Activated naive CD4-positive, alpha-beta T cell treated with anti-CD3 and anti-CD28 coated beads for 36 hours (primary cell): Measurements from ENCODE around the gene TPD52L2. TPM values are rescaled to one million over a fixed set of nuclear protein-coding genes. Genes with fewer than 3 reads are reported as not detected.
"Not testable (repeated sequence)": the region's sequence is repeated elsewhere in the genome, so short reads cannot be mapped to it uniquely, and the experiment has no call there.

Experiments used
- CTCF ChIA-PET: fragments of 350-600 bp; sonication (Branson Sonifier 250); formaldehyde crosslinking; loops from one replicate; lab custom pipeline; 2021; ENCODE audit warnings: antibody characterized with exemption; lab: Charles Lee
- DNase-seq: peaks from one replicate; pipeline ENCODE4 v3.0.0-alpha.2; 2020
- H3K27ac Mint-ChIP-seq: one replicate; pipeline ENCODE4 v1.8.0; 2021; ENCODE audit warnings: mild to moderate bottlenecking, mixed read lengths
- H3K27me3 Mint-ChIP-seq: one replicate; pipeline ENCODE4 v1.8.0; 2021; ENCODE audit warnings: low read depth, mixed read lengths
- H3K36me3 Mint-ChIP-seq: one replicate; pipeline ENCODE4 v1.8.0; 2021; ENCODE audit warnings: low read depth, mixed read lengths
- H3K4me1 Mint-ChIP-seq: one replicate; pipeline ENCODE4 v1.8.0; 2021; ENCODE audit warnings: low read depth, mixed read lengths
- H3K4me3 Mint-ChIP-seq: one replicate; pipeline ENCODE4 v1.8.0; 2021; ENCODE audit warnings: mild to moderate bottlenecking, moderate library complexity, mixed read lengths
- H3K9me3 Mint-ChIP-seq: one replicate; pipeline ENCODE4 v1.8.0; 2021; ENCODE audit warnings: mixed read lengths
- intact Hi-C: fragments of 100-400 bp; cut with micrococcal nuclease; formaldehyde crosslinking; loops from one replicate; pipeline ENCODE4 v1.15.1; 2023
- total RNA-seq, 2 experiments: library from RNA; stranded (reverse); gene quantifications; one replicate each; pipeline ENCODE4 v1.2.3, GENCODE V29; 2021

TPD52L2 gene
- total RNA-seq, 2 experiments from 2014 or later, result 38.2 to 38.9 TPM

GRCh38 chr20:63924241-63924640 is 59.2 kb downstream of the TPD52L2 start:
- Mint-ChIP-seq H3K27me3 (no peaks in the 10 kb centered on the region), H3K9me3 (no peaks in the 10 kb centered on the region), H3K27ac (no peak overlapping the region), H3K36me3 (peaks cover 15% of the 10 kb centered on the region), H3K4me1 (peaks cover 4% of the 10 kb centered on the region), H3K4me3 (no peak overlapping the region)
- intact Hi-C loops, result no loop called here
- no peak for DNase-seq
- CTCF ChIA-PET, result no interaction called here

DNA sequence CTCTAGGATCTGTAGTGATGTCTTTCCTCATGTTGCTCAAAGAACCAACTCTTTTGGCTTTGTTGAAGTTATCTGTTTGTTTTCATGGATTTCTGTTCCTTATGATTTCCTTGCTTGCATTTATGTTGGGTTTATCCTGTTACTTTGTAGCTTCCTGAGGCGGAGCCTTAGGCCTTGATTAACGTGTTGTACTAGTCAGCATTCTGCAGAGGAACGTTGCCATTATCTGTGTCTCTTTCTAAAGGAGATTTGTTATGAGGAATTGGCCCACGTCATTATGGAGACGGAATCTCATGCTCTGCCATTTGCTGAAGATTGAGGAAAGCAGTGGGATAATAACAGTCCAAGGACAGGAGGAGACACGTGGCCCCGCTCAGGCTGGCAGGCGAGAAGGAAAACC is 61.2 kb downstream of the TPD52L2 start:
- H3K36me3 Mint-ChIP-seq, result peaks cover 20% of the 10 kb centered on the region
- H3K4me1 Mint-ChIP-seq, result peaks cover 4% of the 10 kb centered on the region
- CTCF ChIA-PET, result interaction anchor here (1.3 kb wide), 1 partner anchor 11 kb away, joined by 4 read pairs; no protein-coding TSS in a partner anchor
- H3K27ac Mint-ChIP-seq, result no peak overlapping the region
- no peaks in the 10 kb centered on the region for H3K9me3 Mint-ChIP-seq
- DNase-seq, result no peak
- intact Hi-C loops, result no loop called here
- no peaks in the 10 kb centered on the region for H3K27me3 Mint-ChIP-seq
- H3K4me3 Mint-ChIP-seq, result no peak overlapping the region

DNA sequence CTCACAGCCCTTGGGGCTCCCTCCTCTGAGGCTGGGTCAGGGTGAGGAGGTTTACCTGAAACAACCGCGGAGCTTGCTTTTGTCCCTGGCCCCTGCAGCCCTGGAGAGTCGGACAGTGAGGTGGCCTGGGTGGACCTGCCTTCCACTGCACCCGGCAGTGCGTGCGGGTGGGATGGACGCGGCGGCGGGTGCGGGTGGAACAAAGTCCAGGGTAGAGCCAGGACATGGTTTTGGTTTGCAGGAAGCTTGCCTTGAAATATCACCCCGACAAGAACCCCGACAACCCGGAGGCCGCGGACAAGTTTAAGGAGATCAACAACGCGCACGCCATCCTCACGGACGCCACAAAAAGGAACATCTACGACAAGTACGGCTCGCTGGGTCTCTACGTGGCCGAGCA is 64.0 kb downstream of the TPD52L2 start:
- Mint-ChIP-seq H3K4me1 (peaks cover 2% of the 10 kb centered on the region), H3K9me3 (no peaks in the 10 kb centered on the region), H3K4me3 (no peak overlapping the region), H3K27ac (no peak overlapping the region), H3K36me3 (peaks cover 22% of the 10 kb centered on the region), H3K27me3 (no peaks in the 10 kb centered on the region)
- intact Hi-C loops, result no loop called here
- DNase-seq, result no peak
- CTCF ChIA-PET, result no interaction called here

DNA sequence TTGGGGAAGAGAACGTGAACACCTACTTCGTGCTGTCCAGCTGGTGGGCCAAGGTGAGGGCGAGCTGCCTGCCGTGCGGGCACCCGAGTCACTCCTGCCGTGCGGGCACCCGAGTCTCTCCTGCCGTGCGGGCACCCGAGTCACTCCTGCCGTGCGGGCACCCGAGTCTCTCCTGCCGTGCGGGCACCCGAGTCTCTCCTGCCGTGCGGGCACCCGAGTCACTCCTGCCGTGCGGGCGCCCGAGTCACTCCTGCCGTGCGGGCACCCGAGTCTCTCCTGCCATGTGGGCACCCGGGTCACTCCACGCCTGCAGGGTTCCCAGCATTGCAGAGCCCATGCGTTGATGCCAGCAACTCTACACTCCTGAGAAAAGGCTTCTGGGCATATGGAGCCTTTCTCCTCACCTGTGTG is 64.4 kb downstream of the TPD52L2 start:
- peaks cover 22% of the 10 kb centered on the region for H3K36me3 Mint-ChIP-seq
- H3K9me3 Mint-ChIP-seq, CTCF ChIA-PET, H3K27me3 Mint-ChIP-seq, H3K4me1 Mint-ChIP-seq, DNase-seq, H3K4me3 Mint-ChIP-seq, H3K27ac Mint-ChIP-seq, intact Hi-C loops: not testable (repeated sequence)

- Mint-ChIP-seq H3K9me3 (no peaks in the 10 kb centered on the region), H3K4me1 (no peaks in the 10 kb centered on the region)
Measured at GRCh38 chr20:63930971-63931553, 66.0 kb downstream of the TPD52L2 start.

GRCh38 chr20:63931735-63932134 is 66.7 kb downstream of the TPD52L2 start:
- intact Hi-C loops, result no loop called here
- H3K27ac Mint-ChIP-seq, result no peak overlapping the region
- no peak for DNase-seq
- H3K27me3 Mint-ChIP-seq, result no peaks in the 10 kb centered on the region
- H3K4me3 Mint-ChIP-seq, result no peak overlapping the region
- H3K4me1 Mint-ChIP-seq, result no peaks in the 10 kb centered on the region
- peaks cover 28% of the 10 kb centered on the region for H3K36me3 Mint-ChIP-seq
- CTCF ChIA-PET, result interaction anchor here (1.3 kb wide), 1 partner anchor 107 kb away, joined by 4 read pairs; no protein-coding TSS in a partner anchor
- no peaks in the 10 kb centered on the region for H3K9me3 Mint-ChIP-seq

More at GRCh38 chr20:63930971-63931553, 66.0 kb downstream of the TPD52L2 start:
- peaks cover 26% of the 10 kb centered on the region for H3K36me3 Mint-ChIP-seq
- intact Hi-C loops, result no loop called here
- no peaks in the 10 kb centered on the region for H3K27me3 Mint-ChIP-seq
- DNase-seq, result no peak
- no peak overlapping the region for H3K27ac Mint-ChIP-seq
- CTCF ChIA-PET, result interaction anchor here (1.3 kb wide), 1 partner anchor 108 kb away, joined by 4 read pairs; no protein-coding TSS in a partner anchor
- no peak overlapping the region for H3K4me3 Mint-ChIP-seq

DNA sequence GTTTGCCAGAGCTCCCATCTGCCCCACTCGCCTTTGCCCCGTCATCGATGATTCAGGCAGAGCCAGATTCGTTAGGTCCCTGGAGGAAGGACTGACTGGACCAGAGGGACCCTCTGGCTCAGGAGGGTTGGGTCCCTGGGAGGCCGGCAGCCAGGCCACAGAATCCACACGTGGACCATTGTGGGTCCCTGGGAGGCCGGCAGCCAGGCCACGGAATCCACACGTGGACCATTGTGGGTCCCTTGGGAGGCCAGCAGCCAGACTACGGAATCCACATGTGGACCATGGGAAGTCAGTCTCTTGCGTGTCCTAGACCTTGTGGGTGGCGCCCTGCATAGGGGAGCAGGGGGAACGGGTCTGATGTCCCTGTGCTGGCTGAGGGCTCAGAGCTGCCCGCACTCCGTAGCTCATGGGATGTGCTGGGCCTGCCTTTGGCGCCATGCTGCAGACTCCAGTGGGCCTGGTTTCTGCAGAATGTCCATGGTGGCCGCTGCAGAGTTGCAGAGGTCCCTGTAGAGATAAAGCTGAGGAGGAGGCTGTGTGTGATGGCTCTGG is 67.6 kb downstream of the TPD52L2 start:
- no peak for DNase-seq
- Mint-ChIP-seq H3K27ac (no peak overlapping the region), H3K9me3 (no peaks in the 10 kb centered on the region), H3K4me3 (no peak overlapping the region), H3K36me3 (peaks cover 25% of the 10 kb centered on the region), H3K4me1 (no peaks in the 10 kb centered on the region), H3K27me3 (no peaks in the 10 kb centered on the region)
- CTCF ChIA-PET, result interaction anchor here (1.3 kb wide), 1 partner anchor 40 kb away, joined by 3 read pairs; no protein-coding TSS in a partner anchor
- intact Hi-C loops, result no loop called here

- no peak for DNase-seq
- Mint-ChIP-seq H3K36me3 (peaks cover 19% of the 10 kb centered on the region), H3K9me3 (no peaks in the 10 kb centered on the region), H3K4me3 (no peak overlapping the region), H3K27me3 (no peaks in the 10 kb centered on the region), H3K4me1 (no peaks in the 10 kb centered on the region), H3K27ac (no peak overlapping the region)
- intact Hi-C loops, result no loop called here
- CTCF ChIA-PET, result interaction anchor here (1.0 to 1.3 kb wide), 2 partner anchors 40 to 187 kb away, joined by 3 read pairs; no protein-coding TSS in a partner anchor
Measured at GRCh38 chr20:63933646-63934045, 68.6 kb downstream of the TPD52L2 start.

GRCh38 chr20:63934271-63935068 is 69.4 kb downstream of the TPD52L2 start:
- intact Hi-C loops, result no loop called here
- H3K27me3 Mint-ChIP-seq, result no peaks in the 10 kb centered on the region
- H3K9me3 Mint-ChIP-seq, result no peaks in the 10 kb centered on the region
- peaks cover 13% of the 10 kb centered on the region for H3K36me3 Mint-ChIP-seq
- no peak overlapping the region for H3K27ac Mint-ChIP-seq
- no peak for DNase-seq
- H3K4me3 Mint-ChIP-seq, result no peak overlapping the region
- H3K4me1 Mint-ChIP-seq, result no peaks in the 10 kb centered on the region
- CTCF ChIA-PET, result interaction anchor here (1.0 kb wide), 1 partner anchor 186 kb away, joined by 3 read pairs; no protein-coding TSS in a partner anchor

GRCh38 chr20:63935447-63935846 is 70.4 kb downstream of the TPD52L2 start:
- Mint-ChIP-seq H3K27me3 (no peaks in the 10 kb centered on the region), H3K9me3 (no peaks in the 10 kb centered on the region), H3K27ac (no peak overlapping the region), H3K36me3 (peaks cover 12% of the 10 kb centered on the region), H3K4me3 (no peak overlapping the region), H3K4me1 (no peaks in the 10 kb centered on the region)
- DNase-seq, result no peak
- intact Hi-C loops, result no loop called here
- CTCF ChIA-PET, result no interaction called here

GRCh38 chr20:63937596-63937995 is 72.5 kb downstream of the TPD52L2 start:
- peaks cover 10% of the 10 kb centered on the region for H3K4me1 Mint-ChIP-seq
- no peaks in the 10 kb centered on the region for H3K9me3 Mint-ChIP-seq
- intact Hi-C loops, result no loop called here
- no peak overlapping the region for H3K4me3 Mint-ChIP-seq
- H3K27me3 Mint-ChIP-seq, result no peaks in the 10 kb centered on the region
- peaks cover 12% of the 10 kb centered on the region for H3K36me3 Mint-ChIP-seq
- CTCF ChIA-PET, result no interaction called here
- no peak for DNase-seq
- no peak overlapping the region for H3K27ac Mint-ChIP-seq

DNA sequence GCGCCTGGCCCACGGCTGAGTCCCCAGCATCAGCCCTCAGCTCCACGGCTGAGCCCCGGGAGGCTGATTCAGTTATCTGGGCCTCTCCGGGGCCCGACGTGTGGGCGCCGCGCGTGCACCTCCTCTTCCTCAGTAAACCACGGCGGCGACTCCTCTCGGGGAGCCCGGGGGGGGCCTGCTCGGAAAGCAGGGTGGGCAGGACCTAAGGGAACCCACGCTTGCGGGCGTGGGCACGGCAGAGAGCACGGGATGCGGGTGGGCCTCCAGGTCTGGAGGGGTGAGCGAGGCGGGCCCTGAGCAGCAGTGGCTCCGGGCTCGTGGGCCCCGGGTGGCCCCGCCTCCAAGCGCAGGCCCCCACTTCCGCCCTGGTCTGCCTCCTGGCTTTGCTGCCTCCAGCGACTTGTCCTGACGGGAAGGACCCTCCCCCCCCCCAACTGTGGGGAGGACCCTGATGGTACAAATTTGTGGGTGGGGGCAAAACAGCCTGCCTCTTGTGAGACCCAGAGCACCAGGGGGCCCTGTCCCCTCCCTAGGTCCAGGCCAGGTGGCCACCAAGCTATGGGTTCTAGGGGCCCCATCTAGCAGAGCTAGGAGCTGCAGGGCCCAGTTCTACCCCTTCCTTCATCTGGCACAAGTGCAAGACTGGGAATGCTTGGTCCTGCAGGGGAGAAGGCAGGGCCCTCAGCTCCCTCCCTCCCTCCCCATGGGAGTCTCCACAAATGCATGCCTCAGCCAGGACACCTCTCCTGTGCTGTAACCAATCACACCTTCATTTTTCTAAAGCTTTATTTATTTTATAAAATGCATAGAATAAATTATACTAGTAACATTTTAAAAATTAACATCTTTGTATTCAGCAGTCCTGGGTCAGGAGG is 74.2 kb downstream of the TPD52L2 start:
- Mint-ChIP-seq H3K27me3 (no peaks in the 10 kb centered on the region), H3K27ac (no peak overlapping the region), H3K36me3 (peaks cover 12% of the 10 kb centered on the region), H3K4me3 (no peak overlapping the region), H3K4me1 (peaks cover 10% of the 10 kb centered on the region), H3K9me3 (no peaks in the 10 kb centered on the region)
- DNase-seq, result no peak
- CTCF ChIA-PET, result interaction anchor here (0.8 kb wide), 1 partner anchor 41 kb away, joined by 3 read pairs; the partner anchor contains the start of gene PRPF6
- intact Hi-C loops, result no loop called here
